Neural crest cell (in vitro differentiated cells): ENCODE measurements around the gene TRIM62. TPM values are rescaled to one million over a fixed set of nuclear protein-coding genes. Genes with fewer than 3 reads are reported as not detected.

Experiments
- DNase-seq: peaks from one replicate; pipeline ENCODE4 v3.0.0; 2021; ENCODE audit warnings: low read depth, mixed read lengths, low spot score
- H3K27ac Mint-ChIP-seq: one replicate; pipeline ENCODE4 v1.8.0; 2021; ENCODE audit warnings: mild to moderate bottlenecking, mixed read lengths; ENCODE audit not compliant: unreplicated experiment
- H3K27me3 Mint-ChIP-seq: 2 replicates; pipeline ENCODE4 v1.8.0; 2021; ENCODE audit warnings: low read depth, mild to moderate bottlenecking, mixed read lengths
- H3K36me3 Mint-ChIP-seq: 2 replicates; pipeline ENCODE4 v1.8.0; 2021; ENCODE audit warnings: low read depth, mild to moderate bottlenecking, mixed read lengths
- H3K4me1 Mint-ChIP-seq: 2 replicates; pipeline ENCODE4 v1.8.0; 2021; ENCODE audit warnings: mixed read lengths
- H3K4me3 Mint-ChIP-seq: one replicate; pipeline ENCODE4 v1.8.0; 2021; ENCODE audit warnings: mild to moderate bottlenecking, mixed read lengths
- H3K9me3 Mint-ChIP-seq: 2 replicates; pipeline ENCODE4 v1.8.0; 2021; ENCODE audit warnings: mixed read lengths
- CTCF ChIP-seq: fragments of 200-600 bp; sonication (generic); conservative IDR thresholded peaks from 2 replicates; pipeline ENCODE4 v1.5.0; 2021; ENCODE audit warnings: antibody characterized with exemption, mild to moderate bottlenecking
- total RNA-seq: library from RNA; stranded (reverse); gene quantifications from 2 replicates; pipeline ENCODE4 v1.2.1, GENCODE V29; 2021

The TRIM62 gene
- total RNA-seq, 1 donor from 2014 or later, result 8.6 TPM

- H3K36me3 Mint-ChIP-seq, result no peaks in the 10 kb centered on the region
- H3K27ac Mint-ChIP-seq, result no peak overlapping the region
- no peaks in the 10 kb centered on the region for H3K27me3 Mint-ChIP-seq
- peaks cover 29% of the 10 kb centered on the region for H3K4me1 Mint-ChIP-seq
- no peak for DNase-seq
- H3K4me3 Mint-ChIP-seq, result peak overlapping the region; percentile 6
- no peaks in the 10 kb centered on the region for H3K9me3 Mint-ChIP-seq
- peak; percentile 38 for TF ChIP-seq CTCF
Observed at GRCh38 chr1:33147997-33148314, 33.9 kb downstream of the TRIM62 start.

GRCh38 chr1:33147275-33147996, 34.4 kb downstream of the TRIM62 start:
- H3K4me1 Mint-ChIP-seq, result peaks cover 24% of the 10 kb centered on the region
- no peaks in the 10 kb centered on the region for H3K27me3 Mint-ChIP-seq
- H3K4me3 Mint-ChIP-seq, result peak overlapping the region; percentile 6
- no peak for DNase-seq
- no peaks in the 10 kb centered on the region for H3K9me3 Mint-ChIP-seq
- TF ChIP-seq CTCF, result no peak
- no peak overlapping the region for H3K27ac Mint-ChIP-seq
- no peaks in the 10 kb centered on the region for H3K36me3 Mint-ChIP-seq

GRCh38 chr1:33146003-33146402, 35.8 kb downstream of the TRIM62 start:
- H3K4me1 Mint-ChIP-seq, result peaks cover 17% of the 10 kb centered on the region

GRCh38 chr1:33143698-33144097, 38.1 kb downstream of the TRIM62 start:
- H3K4me1 Mint-ChIP-seq, result peaks cover 19% of the 10 kb centered on the region
- no peak for TF ChIP-seq CTCF
- H3K9me3 Mint-ChIP-seq, result no peaks in the 10 kb centered on the region
- H3K36me3 Mint-ChIP-seq, result no peaks in the 10 kb centered on the region
- H3K4me3 Mint-ChIP-seq, result no peak overlapping the region
- no peak for DNase-seq
- no peaks in the 10 kb centered on the region for H3K27me3 Mint-ChIP-seq
- H3K27ac Mint-ChIP-seq, result no peak overlapping the region

More at GRCh38 chr1:33146003-33146402, 35.8 kb downstream of the TRIM62 start:
- Mint-ChIP-seq H3K27ac (no peak overlapping the region), H3K36me3 (no peaks in the 10 kb centered on the region), H3K9me3 (no peaks in the 10 kb centered on the region), H3K27me3 (no peaks in the 10 kb centered on the region), H3K4me3 (no peak overlapping the region)
- no peak for DNase-seq
- TF ChIP-seq CTCF, result no peak

- no peaks in the 10 kb centered on the region for H3K27me3 Mint-ChIP-seq
- peaks cover 19% of the 10 kb centered on the region for H3K4me1 Mint-ChIP-seq
- no peaks in the 10 kb centered on the region for H3K36me3 Mint-ChIP-seq
- no peak for DNase-seq
- no peak overlapping the region for H3K4me3 Mint-ChIP-seq
- no peaks in the 10 kb centered on the region for H3K9me3 Mint-ChIP-seq
- TF ChIP-seq CTCF, result no peak
- H3K27ac Mint-ChIP-seq, result peak overlapping the region; percentile 62
Observed at GRCh38 chr1:33143176-33143575, 38.7 kb downstream of the TRIM62 start.
